ENCODE measurements around the gene ARG2.
"Not testable (repeated sequence)": the region's sequence is repeated elsewhere in the genome, so short reads cannot be mapped to it uniquely, and the experiment has no call there.

ARG2 gene

GRCh38 chr14:67586369-67586768, 33.4 kb upstream of the ARG2 start:
- no peak for FAIRE-seq

GRCh38 chr14:67589204-67589770, 30.4 kb upstream of the ARG2 start:
- no peak for FAIRE-seq

- FAIRE-seq: not testable (repeated sequence)
Measured at GRCh38 chr14:67593650-67594049, 26.1 kb upstream of the ARG2 start.

GRCh38 chr14:67595392-67595791, 24.3 kb upstream of the ARG2 start:
- FAIRE-seq: no peak

- FAIRE-seq: no peak
Measured at GRCh38 chr14:67599698-67600561, 19.8 kb upstream of the ARG2 start, which contains the start of gene PIGH. Gene PIGH, minus strand, starts transcription at chr14:67600268. Its CDS starts 65 bp downstream, at chr14:67600203.

- not testable (repeated sequence) for FAIRE-seq
Measured at GRCh38 chr14:67600562-67600974, 19.2 kb upstream of the ARG2 start.

GRCh38 chr14:67602076-67602475, 17.6 kb upstream of the ARG2 start:
- no peak for FAIRE-seq

- FAIRE-seq: no peak
Measured at GRCh38 chr14:67602995-67603545, 16.6 kb upstream of the ARG2 start.

- no peak for FAIRE-seq
Measured at GRCh38 chr14:67607646-67608045, 12.1 kb upstream of the ARG2 start.

GRCh38 chr14:67609642-67610310, 9.9 kb upstream of the ARG2 start:
- FAIRE-seq: no peak

- FAIRE-seq: no peak
Measured at GRCh38 chr14:67610491-67610890, 9.2 kb upstream of the ARG2 start.

GRCh38 chr14:67618617-67619063, 1.1 kb upstream of the ARG2 start:
- FAIRE-seq: no peak

- no peak for FAIRE-seq
Measured at GRCh38 chr14:67620217-67620785, 581 bp downstream of the ARG2 start.

GRCh38 chr14:67622675-67623074, 3.0 kb downstream of the ARG2 start:
- no peak for FAIRE-seq

- no peak for FAIRE-seq
Measured at GRCh38 chr14:67623114-67623513, 3.4 kb downstream of the ARG2 start.

- FAIRE-seq: not testable (repeated sequence)
Measured at GRCh38 chr14:67626131-67626530, 6.4 kb downstream of the ARG2 start.

- FAIRE-seq: no peak
Measured at GRCh38 chr14:67627519-67627918, 7.8 kb downstream of the ARG2 start.

- FAIRE-seq: no peak
Measured at GRCh38 chr14:67630186-67630585, 10.5 kb downstream of the ARG2 start.

- no peak for FAIRE-seq
Measured at GRCh38 chr14:67630938-67631337, 11.2 kb downstream of the ARG2 start.

- no peak for FAIRE-seq
Measured at GRCh38 chr14:67633451-67634147, 13.9 kb downstream of the ARG2 start.

GRCh38 chr14:67636361-67636919, 16.7 kb downstream of the ARG2 start:
- FAIRE-seq: no peak

GRCh38 chr14:67638642-67639041, 18.9 kb downstream of the ARG2 start:
- no peak for FAIRE-seq

Measured in colon (tissue), 2 donors.